22Rv1 (cell line): ENCODE results near the gene TFPI.

Experiments used
- ZFX ChIP-seq: fragments of 450-650 bp; IDR thresholded peaks from 2 replicates; pipeline ENCODE4 v1.6.1; 2017; ENCODE audit warnings: antibody characterized with exemption, borderline replicate concordance
- TF ChIP-seq, protein P1 (sequence below): fragments of 450-650 bp; IDR thresholded peaks from 2 replicates; pipeline ENCODE4 v1.5.1; 2017; ENCODE audit warnings: mild to moderate bottlenecking

DNA sequence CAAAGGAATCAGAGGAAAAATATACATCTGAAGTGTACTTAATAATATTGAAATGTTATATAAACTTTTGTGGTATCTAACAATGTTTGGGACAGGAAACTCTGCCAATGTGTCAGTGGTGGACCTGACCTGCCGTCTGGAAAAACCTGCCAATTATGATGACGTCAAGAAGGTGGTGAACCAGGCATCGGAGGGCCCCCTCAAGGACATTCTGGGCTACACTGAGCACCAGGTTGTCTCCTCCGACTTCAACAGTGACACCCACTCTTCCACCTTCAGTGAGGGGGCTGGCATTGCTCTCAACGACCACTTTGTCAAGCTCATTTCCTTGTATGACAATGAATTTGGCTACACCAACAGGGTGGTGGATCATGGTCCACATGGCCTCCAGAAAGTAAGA is 138.8 kb downstream of the TFPI start:
- TF ChIP-seq, protein P1, sequence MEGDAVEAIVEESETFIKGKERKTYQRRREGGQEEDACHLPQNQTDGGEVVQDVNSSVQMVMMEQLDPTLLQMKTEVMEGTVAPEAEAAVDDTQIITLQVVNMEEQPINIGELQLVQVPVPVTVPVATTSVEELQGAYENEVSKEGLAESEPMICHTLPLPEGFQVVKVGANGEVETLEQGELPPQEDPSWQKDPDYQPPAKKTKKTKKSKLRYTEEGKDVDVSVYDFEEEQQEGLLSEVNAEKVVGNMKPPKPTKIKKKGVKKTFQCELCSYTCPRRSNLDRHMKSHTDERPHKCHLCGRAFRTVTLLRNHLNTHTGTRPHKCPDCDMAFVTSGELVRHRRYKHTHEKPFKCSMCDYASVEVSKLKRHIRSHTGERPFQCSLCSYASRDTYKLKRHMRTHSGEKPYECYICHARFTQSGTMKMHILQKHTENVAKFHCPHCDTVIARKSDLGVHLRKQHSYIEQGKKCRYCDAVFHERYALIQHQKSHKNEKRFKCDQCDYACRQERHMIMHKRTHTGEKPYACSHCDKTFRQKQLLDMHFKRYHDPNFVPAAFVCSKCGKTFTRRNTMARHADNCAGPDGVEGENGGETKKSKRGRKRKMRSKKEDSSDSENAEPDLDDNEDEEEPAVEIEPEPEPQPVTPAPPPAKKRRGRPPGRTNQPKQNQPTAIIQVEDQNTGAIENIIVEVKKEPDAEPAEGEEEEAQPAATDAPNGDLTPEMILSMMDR = no peak
- no peak for TF ChIP-seq ZFX
